ENCODE data around the gene ACYP2.

DNA sequence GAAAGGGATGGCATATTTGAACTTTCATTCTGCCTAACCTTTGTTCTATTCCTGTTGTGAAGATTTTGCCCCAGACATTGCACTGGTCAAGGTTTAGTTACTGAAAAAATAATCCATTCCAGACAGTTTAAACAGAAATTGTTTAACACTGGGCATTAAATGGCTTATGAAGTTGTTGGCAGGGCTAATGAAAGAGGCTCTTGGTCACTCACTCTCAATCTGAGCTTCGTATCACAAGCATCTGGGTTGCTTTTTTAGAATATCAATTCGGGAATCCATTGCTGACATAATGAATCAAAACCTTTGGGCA, 8.0 kb upstream of the ACYP2 start:
- TF ChIP-seq, protein P1, sequence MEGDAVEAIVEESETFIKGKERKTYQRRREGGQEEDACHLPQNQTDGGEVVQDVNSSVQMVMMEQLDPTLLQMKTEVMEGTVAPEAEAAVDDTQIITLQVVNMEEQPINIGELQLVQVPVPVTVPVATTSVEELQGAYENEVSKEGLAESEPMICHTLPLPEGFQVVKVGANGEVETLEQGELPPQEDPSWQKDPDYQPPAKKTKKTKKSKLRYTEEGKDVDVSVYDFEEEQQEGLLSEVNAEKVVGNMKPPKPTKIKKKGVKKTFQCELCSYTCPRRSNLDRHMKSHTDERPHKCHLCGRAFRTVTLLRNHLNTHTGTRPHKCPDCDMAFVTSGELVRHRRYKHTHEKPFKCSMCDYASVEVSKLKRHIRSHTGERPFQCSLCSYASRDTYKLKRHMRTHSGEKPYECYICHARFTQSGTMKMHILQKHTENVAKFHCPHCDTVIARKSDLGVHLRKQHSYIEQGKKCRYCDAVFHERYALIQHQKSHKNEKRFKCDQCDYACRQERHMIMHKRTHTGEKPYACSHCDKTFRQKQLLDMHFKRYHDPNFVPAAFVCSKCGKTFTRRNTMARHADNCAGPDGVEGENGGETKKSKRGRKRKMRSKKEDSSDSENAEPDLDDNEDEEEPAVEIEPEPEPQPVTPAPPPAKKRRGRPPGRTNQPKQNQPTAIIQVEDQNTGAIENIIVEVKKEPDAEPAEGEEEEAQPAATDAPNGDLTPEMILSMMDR (IDR thresholded peaks at IDR 0.05): no peak
- no peak for TF ChIP-seq POLR2A (IDR thresholded peaks at IDR 0.05)
